HG02623 (cell line): Measurements from ENCODE around the gene SEC14L2.
"Not testable (repeated sequence)": the region's sequence is repeated elsewhere in the genome, so short reads cannot be mapped to it uniquely, and the experiment has no call there.

Experiments
- ATAC-seq: cut with Tn5 transposase; IDR thresholded peaks from one replicate; pipeline ENCODE4 v1.9.1; 2021; ENCODE audit warnings: moderate library complexity; ENCODE audit not compliant: unreplicated experiment

SEC14L2 gene

DNA sequence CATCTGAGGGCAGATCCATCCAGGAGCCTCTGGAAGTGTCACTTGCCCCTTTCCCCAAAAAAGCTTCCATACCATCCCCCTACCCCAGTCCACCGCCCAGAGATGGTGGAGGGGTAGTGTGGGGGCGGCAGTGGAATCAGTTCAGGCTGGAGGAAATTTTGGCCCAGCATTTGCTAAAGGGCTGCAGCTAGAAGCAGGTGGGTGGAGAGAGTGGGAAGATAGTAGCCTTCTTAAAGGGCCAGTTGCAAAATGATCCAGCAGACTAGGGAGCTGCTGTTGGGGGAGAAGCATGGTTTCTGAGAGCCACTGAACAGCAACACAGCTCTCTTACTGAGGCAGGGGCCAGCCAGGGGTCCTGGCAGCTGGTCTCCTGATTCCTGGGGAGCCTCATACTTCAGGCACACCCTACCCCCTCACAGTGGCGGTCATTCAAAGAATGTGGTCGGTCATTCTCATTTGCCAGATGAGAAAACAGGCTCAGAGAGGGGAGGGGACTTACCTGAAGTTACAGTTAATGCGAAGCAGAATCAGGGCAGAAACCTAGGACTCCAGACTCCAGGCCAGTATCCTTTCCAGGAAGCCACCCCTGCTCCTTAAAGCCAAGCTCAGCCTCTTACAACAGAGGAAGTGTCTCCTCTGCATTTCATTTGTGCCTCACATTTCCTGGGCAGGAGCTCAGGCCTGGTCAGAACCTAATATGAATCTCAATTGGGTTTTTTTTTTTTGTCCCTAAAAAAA, 5.4 kb downstream of the SEC14L2 start:
- ATAC-seq: no peak

DNA sequence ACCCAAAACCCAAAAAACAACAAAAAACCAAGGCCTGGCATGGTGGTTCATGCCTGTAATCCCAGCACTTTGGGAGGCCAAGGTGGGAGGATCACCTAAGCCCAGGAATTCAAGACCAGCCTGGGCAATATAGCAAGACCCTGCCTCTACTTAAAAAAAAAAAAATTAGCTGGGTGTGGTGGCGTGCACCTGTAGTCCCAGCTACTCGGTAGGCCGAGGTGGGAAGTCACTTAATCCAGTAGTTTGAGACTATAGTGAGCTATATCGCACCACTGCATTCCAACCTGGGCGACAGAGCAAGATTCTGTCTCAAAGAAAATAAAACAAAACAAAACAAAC, 5.9 kb downstream of the SEC14L2 start:
- not testable (repeated sequence) for ATAC-seq

DNA sequence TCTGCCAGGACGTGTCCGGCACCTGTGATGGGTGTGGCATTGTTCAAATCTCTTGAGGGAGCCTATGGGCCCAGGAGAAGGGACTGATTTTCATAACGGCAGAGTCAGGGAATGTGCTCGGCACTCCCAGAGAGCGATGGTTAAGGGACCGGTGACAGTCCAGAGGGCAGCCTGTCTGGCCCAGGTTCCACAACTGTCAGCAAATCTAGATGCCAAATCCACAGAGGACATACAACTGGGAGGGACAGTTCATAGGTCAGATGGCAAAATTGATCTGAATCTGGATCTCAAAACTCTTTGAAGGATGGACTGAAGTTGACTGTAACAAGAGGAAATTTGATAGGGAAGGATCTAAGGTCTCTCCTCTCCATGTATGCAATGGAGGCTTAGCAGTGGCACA, 7.5 kb downstream of the SEC14L2 start:
- no peak for ATAC-seq

GRCh38 chr22:30405731-30406130, 8.9 kb downstream of the SEC14L2 start:
- no peak for ATAC-seq

GRCh38 chr22:30406400-30406799, 9.6 kb downstream of the SEC14L2 start:
- ATAC-seq: no peak

GRCh38 chr22:30408388-30409102, 11.7 kb downstream of the SEC14L2 start:
- no peak for ATAC-seq

DNA sequence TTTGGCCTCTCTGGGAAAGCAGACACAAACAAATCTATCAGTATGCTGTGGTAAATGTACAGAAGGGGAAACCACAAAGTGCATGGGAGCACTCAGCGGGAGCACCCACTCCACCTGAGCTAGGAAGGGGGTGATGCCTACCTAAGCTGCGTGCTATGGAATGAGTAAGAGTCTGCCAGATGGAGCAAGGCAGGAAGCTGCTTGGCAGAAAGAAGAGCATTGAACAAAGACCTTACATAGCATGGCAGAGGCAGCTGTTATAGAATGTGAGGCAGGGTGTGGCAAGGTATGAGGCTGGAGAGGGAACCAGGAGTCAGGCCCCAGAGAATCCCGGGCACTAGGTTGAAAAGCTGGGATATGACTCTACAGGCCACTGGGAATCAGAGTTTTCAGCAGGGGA, 15.0 kb downstream of the SEC14L2 start:
- no peak for ATAC-seq

GRCh38 chr22:30413001-30413400, 16.2 kb downstream of the SEC14L2 start:
- ATAC-seq: no peak

GRCh38 chr22:30413745-30414524, 17.1 kb downstream of the SEC14L2 start:
- ATAC-seq: no peak

- ATAC-seq: no peak
These were observed 17.8 kb downstream of the SEC14L2 start for GRCh38 chr22:30414525-30415047.

DNA sequence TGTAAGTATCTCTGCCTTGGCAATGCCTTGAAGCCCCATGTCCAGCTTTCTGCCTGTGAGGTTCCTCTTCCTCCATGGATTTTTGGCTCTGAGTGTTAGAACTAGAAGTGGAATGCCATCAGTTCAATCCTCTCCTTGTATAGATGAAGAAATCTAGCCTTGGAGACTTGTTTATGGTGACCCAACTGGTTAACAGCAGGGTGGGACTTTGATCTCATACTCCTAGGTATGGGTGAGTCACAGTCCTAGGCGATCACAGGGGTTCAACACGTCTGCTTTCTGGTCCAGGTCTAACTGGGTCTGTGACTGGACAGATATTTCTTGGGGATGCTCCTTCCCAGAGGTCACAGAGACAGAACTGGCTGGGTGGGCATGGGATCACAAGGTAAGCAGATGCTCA, 19.6 kb downstream of the SEC14L2 start:
- ATAC-seq: no peak

GRCh38 chr22:30416837-30417236, 20.0 kb downstream of the SEC14L2 start:
- ATAC-seq: no peak

GRCh38 chr22:30420347-30421125, 23.7 kb downstream of the SEC14L2 start:
- no peak for ATAC-seq

- no peak for ATAC-seq
These were observed 25.1 kb downstream of the SEC14L2 start for GRCh38 chr22:30421695-30422480.

DNA sequence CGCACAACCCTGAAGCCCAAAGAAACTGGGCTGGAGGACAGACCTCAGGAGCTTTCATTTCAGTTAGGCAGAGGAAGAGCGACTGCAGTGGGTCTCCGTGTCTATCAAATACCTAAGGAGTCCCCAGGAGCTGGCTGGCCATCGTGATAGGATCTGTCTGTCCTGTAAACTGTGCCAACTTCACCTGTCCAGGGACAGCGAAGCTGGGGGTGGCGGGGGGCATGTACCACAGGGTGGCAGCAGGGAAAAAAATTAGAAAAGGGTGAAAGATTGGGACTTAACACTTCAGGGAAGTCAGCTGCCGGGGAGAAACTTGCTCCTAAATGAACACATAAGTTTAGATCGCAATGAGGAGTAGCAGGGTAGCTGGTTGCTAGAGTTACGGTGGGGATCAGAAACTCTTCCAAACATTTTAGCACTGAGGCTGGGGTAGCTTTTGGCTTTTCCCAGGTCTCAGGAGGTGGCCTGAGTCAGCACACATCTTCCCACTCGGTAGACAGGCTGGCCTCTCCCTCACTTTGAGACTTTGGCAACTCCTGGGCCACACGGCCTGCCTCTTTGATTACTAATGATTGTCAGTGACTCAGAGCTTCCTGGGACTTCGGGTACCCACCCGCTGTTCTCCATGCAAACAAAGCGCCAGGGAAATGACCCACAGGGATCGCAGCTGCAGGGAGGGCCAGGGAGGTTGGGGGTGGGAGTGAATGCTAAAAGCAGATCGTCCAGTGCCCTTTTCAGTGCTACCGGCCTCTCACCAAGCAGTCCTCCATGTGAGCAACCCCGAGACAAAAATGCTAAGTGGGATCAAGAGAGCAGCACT, 25.9 kb downstream of the SEC14L2 start:
- ATAC-seq: no peak

DNA sequence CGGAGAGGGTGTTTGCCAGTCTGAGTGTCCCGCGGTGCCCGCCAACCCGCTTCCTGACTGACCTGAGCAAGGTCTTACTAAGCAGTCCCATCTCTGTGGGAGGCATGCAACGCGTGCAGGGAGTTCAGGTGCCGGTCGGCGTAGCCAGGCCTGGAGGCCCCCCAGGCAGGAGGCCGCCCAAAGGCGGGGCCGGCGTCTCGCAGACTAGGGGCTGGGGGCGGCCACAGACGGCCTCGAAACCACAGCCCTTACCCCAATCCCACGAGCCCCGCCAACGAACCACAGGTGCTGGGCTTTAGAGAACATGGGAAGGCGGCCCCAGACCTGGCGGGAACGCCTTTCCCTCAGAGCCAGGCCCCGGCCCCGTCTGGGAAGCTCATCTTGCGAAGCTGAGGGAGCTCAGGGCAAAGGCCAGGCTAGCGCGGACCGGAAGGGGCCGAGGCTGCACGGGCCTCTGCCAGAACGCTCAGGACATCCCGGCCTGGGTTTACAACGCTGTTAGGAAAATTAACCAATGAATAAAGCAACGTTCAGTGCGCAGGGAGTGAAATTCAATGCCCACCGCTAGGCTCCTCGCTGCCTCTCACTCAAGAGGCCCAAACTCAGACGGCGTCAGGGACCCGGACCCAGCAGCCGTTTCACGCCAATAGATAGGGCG, 26.6 kb downstream of the SEC14L2 start:
- ATAC-seq: peak; percentile 23

GRCh38 chr22:30423959-30424533, 27.2 kb downstream of the SEC14L2 start:
- peak; percentile 79 for ATAC-seq
